ENCODE results near the gene A4GNT.
"Not testable (repeated sequence)": the region's sequence is repeated elsewhere in the genome, so short reads cannot be mapped to it uniquely, and the experiment has no call there.

GRCh38 chr3:138142181-138142580 lies 10.0 kb upstream of the A4GNT start:
- TF ChIP-seq EZH2 (IDR thresholded peaks at IDR 0.05; ENCODE audit: insufficient read depth, poor library complexity, severe bottlenecking); EZH2phosphoT487 (IDR thresholded peaks at IDR 0.05; ENCODE audit: insufficient read depth, low read depth): not testable (repeated sequence)

Measured in GM23248 (cell line).